Measurements from ENCODE around the gene TAF6L. TPM values are rescaled to one million over a fixed set of nuclear protein-coding genes. Genes with fewer than 3 reads are reported as not detected.
"Not testable (repeated sequence)": the region's sequence is repeated elsewhere in the genome, so short reads cannot be mapped to it uniquely, and the experiment has no call there.

The TAF6L gene
- polyA plus RNA-seq, 1 donor, result 17.0 TPM

DNA sequence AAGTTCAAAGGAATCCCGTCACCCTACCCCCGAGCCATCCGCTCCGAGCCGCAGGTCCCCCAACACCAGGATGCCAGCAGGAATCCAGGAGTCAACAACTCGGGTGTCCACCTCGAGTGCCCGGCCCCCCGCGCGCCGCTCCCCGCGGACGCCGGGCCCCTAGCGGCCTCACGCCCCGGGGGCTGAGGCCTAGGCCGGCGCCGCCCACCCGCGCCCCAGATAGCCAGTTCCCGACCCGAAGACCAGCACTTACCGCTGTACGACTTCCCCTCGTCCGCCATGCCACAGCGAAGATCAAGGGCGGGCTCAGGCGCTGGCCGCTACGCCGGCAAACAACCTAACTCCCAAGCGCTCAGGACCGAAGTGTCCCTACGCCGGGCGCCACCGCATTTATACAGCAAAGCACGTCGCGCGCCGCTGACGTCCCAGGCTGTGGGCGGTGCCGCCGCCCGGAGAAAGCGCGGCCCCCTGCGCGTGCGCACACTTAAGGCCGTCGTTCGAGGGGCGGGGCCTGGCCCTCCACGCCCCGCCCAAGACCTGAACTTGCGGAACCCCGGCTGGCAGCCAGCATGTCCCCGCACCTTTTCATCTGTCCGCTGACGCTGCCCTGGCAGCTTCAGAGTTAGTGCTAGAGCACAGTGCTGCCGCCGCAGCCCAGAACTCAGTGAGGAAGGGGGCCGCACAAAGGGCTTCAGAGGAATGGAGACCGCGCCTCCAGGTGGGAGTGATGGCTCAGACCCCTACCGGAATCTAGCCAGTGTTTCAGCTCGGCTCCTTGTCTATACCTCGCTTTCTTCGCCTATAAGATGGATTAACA lies 34.1 kb downstream of the TAF6L start, which contains the start of gene NXF1:
TSS of gene NXF1 (minus strand) at position 365 of the 817 bp plus-strand sequence. CDS start at position 281, 84 bp downstream.
- peak; percentile 81 for DNase-seq (ENCODE audit: low read depth)

DNA sequence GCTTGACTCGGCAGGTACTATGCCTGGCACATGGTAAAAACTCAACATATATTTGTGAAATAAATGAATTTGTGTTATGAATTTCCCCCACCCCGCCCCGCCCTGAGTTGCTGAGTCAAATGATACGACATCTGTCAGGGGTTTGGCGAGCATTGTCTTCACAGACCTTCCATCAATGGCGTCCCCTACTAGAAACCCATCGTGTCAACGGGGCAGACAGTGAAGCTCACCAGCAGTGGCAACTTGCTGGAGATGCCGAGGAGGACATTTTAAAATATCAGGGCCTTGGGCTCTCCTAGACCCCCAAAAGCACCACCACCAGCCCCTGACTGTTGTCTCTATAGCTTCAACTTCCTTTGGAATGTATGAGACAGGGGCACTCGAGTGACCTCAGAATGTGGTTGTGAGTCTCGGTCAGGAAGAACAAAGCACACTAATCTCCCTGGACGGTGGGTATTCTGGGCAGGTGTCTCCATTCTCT lies 34.8 kb downstream of the TAF6L start:
- no peak for DNase-seq (ENCODE audit: low read depth)

DNA sequence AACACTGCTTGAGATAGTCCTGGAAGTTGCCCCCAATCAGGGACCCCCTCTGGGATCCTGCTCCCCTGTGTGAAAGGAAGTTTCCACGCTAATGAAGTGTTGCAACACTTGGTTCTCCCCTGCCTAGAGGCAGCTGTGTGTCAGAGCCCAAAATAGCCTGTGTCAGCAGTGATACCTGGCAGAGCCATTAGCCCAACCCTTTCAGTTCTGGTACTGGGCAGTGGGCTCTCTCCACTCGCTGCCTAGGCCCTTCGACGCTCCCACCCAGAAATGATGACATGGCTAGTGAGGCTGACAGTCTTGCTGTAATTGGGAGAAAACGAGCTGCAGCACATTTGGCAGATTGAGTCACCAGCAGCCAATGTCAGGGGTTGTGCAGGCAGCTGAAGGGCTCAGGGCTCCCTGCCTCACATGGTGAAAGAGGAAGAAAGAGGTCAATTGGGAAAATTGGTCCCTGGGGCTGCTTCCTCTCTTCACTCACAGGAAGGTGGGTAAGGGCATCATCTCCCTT lies 35.5 kb downstream of the TAF6L start:
- DNase-seq (ENCODE audit: low read depth), result no peak

DNA sequence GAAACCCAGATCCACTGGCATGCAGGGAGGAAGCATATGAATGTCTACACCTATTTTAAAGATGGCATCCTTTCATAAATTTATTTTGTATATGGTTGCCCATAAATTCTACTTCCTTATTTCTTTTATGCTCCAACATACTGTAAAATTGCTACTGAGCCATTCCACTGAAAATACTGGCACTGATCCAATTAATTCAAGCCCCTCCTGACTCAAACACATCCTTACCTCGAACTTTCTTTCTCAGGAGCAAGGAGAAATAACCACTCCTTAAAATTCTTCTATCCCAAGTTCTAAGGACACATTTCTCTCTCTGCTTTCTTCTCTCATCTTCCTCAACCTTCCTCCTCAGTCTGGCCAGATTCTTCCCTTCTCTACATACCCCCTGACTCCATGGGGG lies 39.6 kb downstream of the TAF6L start:
- no peak for DNase-seq (ENCODE audit: low read depth)

DNA sequence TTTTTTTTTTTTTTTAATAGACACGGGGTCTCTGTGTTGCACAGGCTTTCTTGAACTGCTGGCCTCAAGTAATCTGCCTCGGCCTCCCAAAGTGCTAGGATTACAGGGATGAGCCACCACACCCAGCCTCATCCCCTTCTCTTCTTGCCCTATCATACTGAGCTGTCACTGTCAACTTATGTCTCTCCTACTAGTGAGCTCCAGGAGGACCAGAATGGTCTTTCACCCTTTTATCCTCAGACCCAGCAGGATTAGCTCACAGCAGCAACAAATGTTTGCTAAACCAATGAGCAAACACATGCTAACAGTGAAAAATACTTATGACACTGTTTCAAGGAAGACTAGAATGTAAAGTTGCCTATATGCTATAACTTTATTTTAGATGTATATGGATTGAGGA lies 40.5 kb downstream of the TAF6L start:
- no peak for DNase-seq (ENCODE audit: low read depth)

DNA sequence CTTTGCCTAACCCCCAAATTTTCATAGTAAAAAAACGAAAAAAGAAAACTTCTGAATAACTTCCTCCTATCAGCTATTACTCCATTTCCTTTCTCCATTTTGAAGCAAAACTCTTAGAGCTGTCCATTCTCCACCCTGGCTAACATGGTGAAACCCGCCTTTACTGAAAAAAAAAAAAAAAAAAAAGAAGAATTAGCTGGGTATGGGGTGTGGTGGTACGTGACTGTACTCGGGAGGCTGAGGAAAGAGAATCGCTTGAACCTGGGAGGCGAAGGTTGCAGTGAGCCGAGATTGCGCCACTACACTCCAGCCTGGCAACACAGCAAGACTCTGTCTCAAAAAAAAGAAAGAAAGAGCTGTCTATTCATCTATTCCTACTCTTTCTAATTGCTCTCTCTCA lies 45.4 kb downstream of the TAF6L start:
- no peak for DNase-seq (ENCODE audit: low read depth)

DNA sequence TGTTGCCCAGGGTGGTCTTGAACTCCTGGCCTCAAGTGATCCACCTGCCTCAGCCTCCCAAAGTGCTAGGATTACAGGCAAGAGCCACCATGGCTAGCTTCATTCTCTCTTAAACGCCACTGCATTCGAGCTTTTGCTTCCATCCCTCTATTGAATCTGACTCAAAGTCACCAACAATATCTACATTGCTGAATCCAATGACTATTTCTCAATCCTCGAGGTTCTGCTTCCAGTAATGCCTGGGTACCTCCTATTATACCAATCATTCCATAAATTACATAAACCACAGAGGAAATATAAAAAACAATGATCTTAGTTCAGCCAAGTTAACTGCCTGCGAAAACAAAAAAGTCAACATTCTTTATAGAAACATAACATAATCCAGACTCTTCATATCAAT lies 45.9 kb downstream of the TAF6L start:
- no peak for DNase-seq (ENCODE audit: low read depth)

DNA sequence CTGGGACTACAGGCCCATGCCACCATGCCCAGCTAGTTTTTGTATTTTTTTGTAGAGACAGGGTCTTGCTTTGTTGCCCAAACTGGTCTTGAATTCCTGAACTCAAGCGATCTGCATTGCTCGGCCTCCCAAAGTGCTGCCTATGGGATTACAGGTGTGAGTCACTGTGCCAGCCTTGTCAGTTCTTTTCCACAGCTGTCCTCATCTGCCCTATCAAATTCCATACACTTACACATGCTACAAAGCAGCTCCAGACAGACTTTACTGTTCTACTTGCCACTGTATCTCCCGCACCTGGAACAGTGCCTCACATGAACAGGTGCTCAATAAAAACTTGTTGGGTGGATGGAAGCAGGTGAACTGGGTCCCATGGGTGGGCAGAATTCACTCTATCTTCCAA lies 52.5 kb downstream of the TAF6L start:
- no peak for DNase-seq (ENCODE audit: low read depth)

DNA sequence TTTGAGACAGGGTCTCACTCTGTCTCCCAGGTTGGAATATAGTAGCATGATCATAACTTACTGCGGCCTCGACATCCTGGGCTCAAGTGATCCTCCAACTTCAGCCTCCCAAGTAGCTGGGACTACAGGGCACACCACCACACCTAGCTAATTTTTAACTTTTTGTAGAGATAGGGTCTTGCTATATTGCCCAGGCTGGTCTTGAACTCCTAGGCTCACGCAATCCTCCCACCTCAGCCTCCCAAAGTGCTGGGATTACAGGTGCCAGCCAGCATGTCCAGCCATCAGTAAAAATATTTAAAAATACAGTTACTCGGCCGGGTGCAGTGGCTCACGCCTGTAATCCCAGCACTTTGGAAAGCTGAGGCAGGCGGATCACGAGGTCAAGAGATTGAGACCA lies 56.9 kb downstream of the TAF6L start:
- DNase-seq (ENCODE audit: low read depth), result not testable (repeated sequence)

DNA sequence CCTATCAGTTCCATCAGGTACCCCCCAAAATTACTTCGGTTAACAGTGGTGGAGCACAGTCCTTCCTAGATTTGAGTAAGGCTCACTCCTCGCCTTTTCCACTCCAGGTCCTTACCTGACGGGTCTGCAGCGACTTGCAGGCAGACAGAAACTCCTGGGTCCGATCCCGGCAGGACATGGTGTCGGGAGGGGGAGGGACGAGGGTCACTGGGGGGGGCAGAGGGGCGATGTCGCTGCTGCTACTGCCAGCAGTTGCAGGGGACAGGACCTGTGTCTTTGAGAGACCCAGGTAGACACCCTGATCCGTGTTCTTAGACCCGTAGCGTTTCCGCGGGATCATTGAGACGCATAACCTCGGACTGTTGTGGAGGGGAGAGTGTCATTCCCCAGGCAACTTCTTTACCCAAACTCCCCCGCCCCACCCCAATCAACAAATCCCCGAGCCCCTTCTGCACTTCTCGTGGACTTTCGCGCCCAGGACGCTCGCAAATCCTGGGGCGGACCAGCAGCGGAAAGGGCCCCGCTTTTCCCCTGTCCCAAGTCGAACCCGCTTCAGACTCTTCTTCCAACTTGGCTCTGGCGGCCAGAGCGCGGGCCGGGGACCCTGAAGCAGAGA lies 59.8 kb downstream of the TAF6L start:
- DNase-seq (ENCODE audit: low read depth), result no peak

DNA sequence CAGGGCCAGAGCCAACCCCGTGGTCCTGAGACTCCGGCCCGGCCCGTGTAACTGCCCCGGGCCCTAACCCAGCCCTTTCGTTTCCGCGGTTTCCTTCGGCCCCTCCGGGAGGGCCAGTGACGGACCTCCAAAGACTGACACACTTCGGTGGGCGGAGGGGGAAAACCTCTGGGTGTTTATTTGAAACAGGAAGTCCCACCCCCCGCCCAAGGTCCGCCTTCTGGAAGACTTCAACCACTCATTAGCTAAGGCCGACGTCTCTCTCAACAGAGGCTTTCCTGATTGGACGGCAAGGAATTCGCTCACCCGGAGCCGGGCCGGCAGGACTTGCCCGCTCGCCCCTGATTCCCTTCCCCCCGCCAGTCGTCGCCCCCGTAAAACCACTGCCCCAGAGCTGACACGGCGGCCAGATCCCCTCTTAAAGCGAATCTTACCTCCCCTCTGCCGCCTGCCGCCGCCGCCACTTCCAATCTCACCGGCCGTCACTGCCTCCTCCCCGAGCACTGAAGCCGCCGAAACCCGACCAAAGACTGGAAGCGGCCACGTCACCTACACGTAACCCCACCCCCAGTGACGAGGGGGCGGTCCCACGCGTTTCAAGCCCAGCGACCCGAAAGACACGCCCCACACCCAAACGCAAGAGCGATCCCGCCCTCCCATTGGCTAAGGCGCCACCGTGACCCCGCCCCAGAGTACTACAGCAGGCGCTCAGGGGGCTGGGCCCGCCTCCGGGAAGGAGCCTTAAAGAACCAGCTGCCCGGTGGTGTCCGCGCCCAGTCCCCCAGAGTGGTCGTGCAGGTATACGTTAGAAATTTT lies 60.5 kb downstream of the TAF6L start, which contains the start of gene STX5:
TSS of gene STX5 (minus strand) at position 532 of the 816 bp plus-strand sequence. CDS start 808 bp downstream, outside the sequence.
- peak; percentile 93 for DNase-seq (ENCODE audit: low read depth)

DNA sequence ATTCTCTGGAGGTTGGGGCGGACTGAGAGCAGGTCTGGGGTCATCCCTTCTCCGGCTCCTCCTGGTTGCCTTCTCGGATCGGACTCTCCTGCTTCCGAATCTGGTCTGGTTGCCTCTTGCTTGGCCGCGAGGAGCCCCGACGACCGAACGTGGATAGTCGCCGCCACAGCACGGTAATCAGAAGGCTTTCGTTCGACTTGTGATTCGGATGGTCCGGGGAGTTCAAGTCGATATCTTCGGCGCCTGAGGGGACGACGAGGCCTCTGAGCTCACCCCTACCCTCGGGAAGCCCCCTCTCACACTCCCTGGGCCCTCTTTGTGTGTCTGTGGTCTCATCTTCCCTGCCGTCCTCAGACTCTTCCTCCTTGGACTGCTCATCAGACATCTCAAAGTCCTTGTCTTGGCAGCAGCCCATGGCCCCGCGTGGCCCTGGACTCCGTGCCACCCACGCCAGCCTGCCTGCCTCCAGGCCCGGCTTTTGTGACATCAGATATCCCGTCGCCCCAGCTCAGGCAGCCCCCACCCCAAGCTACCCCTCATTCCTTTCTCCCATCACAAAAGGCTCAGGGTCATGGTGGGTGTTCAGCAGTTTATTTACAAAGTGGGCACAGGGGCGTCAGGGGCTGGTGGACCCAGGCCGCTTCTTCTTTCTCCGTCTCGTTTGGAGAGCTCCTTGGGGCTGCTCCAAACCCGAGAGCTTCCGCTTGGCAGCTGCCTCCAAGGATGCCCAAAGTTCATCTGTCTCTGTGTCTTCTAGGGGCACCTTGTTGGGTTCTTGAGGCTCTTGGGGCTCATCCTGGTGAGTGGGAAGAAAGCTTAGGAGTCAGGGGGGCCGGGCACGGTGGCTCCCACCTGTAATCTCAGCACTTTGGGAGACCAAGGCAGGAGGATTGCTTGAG lies 61.4 kb downstream of the TAF6L start, which contains the start of gene TEX54:
TSS of gene TEX54 (minus strand) at position 506 of the 899 bp plus-strand sequence.
- DNase-seq (ENCODE audit: low read depth), result no peak

DNA sequence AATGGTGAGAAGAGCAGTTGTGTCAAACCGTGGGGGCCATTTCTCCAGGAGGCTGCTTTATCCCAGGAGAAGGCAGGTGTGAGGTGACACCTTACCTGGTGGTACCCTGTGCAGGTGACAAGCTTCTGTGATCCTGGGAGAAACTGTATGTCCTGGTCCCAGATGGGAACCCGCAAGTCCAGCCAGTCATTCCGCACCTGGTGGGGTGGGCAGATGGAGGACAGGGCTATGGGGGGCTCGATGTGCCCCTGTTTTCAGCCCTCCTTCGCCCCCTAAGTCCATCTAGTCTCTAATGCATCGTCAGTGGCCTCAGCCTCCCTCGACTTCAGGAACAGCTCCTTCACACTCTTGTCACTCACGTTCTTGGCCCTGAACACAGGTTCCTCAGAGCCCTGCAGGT lies 64.1 kb downstream of the TAF6L start:
- DNase-seq (ENCODE audit: low read depth), result no peak

Other genes with a start within 250 kb of the TAF6L start
- 240 TPM for gene AHNAK, start 224.6 kb upstream of the TAF6L start, polyA plus RNA-seq (ENCODE audit: insufficient read length)
- 3,650 TPM for gene EEF1G, start 197.5 kb upstream of the TAF6L start, polyA plus RNA-seq (ENCODE audit: insufficient read length)
- gene TUT1, start 179.9 kb upstream of the TAF6L start, polyA plus RNA-seq (ENCODE audit: insufficient read length), result 11.2 TPM
- gene MTA2, start 169.5 kb upstream of the TAF6L start, polyA plus RNA-seq (ENCODE audit: insufficient read length), result 38.7 TPM
- 15.3 TPM for gene EML3, start 158.6 kb upstream of the TAF6L start, polyA plus RNA-seq (ENCODE audit: insufficient read length)
- 1.4 TPM for gene ROM1, start 158.1 kb upstream of the TAF6L start, polyA plus RNA-seq (ENCODE audit: insufficient read length)
- gene B3GAT3, start 149.4 kb upstream of the TAF6L start, polyA plus RNA-seq (ENCODE audit: insufficient read length), result 21.9 TPM
- gene GANAB, start 124.8 kb upstream of the TAF6L start, polyA plus RNA-seq (ENCODE audit: insufficient read length), result 142 TPM
- gene INTS5, start 118.1 kb upstream of the TAF6L start, polyA plus RNA-seq (ENCODE audit: insufficient read length), result 10.9 TPM
- gene C11orf98, start 106.2 kb upstream of the TAF6L start, polyA plus RNA-seq (ENCODE audit: insufficient read length), result 29.4 TPM
- gene CSKMT, start 106.1 kb upstream of the TAF6L start, polyA plus RNA-seq (ENCODE audit: insufficient read length), result 2.8 TPM
- gene UQCC3, start 99.7 kb upstream of the TAF6L start, polyA plus RNA-seq (ENCODE audit: insufficient read length), result 5.5 TPM
- gene LBHD1, start 99.1 kb upstream of the TAF6L start, polyA plus RNA-seq (ENCODE audit: insufficient read length), result 5.8 TPM
- 145 TPM for gene UBXN1, start 92.3 kb upstream of the TAF6L start, polyA plus RNA-seq (ENCODE audit: insufficient read length)
- gene LRRN4CL, start 81.9 kb upstream of the TAF6L start, polyA plus RNA-seq (ENCODE audit: insufficient read length), result 18.8 TPM
- gene BSCL2, start 64.0 kb upstream of the TAF6L start, polyA plus RNA-seq (ENCODE audit: insufficient read length), result 16.5 TPM
- 0.68 TPM for gene GNG3, start 63.7 kb upstream of the TAF6L start, polyA plus RNA-seq (ENCODE audit: insufficient read length)
- 41.3 TPM for gene HNRNPUL2, start 43.9 kb upstream of the TAF6L start, polyA plus RNA-seq (ENCODE audit: insufficient read length)
- 28.2 TPM for gene TTC9C, start 42.9 kb upstream of the TAF6L start, polyA plus RNA-seq (ENCODE audit: insufficient read length)
- gene ZBTB3, start 17.2 kb upstream of the TAF6L start, polyA plus RNA-seq (ENCODE audit: insufficient read length), result 4.1 TPM
- 83.2 TPM for gene POLR2G, start 9.8 kb upstream of the TAF6L start, polyA plus RNA-seq (ENCODE audit: insufficient read length)
- 27.2 TPM for gene TMEM179B, start 16.0 kb downstream of the TAF6L start, polyA plus RNA-seq (ENCODE audit: insufficient read length)
- 15.5 TPM for gene TMEM223, start 20.6 kb downstream of the TAF6L start, polyA plus RNA-seq (ENCODE audit: insufficient read length)
- gene NXF1, start 34.0 kb downstream of the TAF6L start, polyA plus RNA-seq (ENCODE audit: insufficient read length), result 64.5 TPM
- gene STX5, start 60.7 kb downstream of the TAF6L start, polyA plus RNA-seq (ENCODE audit: insufficient read length), result 32.0 TPM
- gene TEX54, start 61.4 kb downstream of the TAF6L start, polyA plus RNA-seq (ENCODE audit: insufficient read length), result not detected
- 33.1 TPM for gene WDR74, start 68.2 kb downstream of the TAF6L start, polyA plus RNA-seq (ENCODE audit: insufficient read length)
- 29.9 TPM for gene SLC3A2, start 109.5 kb downstream of the TAF6L start, polyA plus RNA-seq (ENCODE audit: insufficient read length)
- gene CHRM1, start 150.0 kb downstream of the TAF6L start, polyA plus RNA-seq (ENCODE audit: insufficient read length), result 0.09 TPM
- not detected for gene SLC22A6, start 213.6 kb downstream of the TAF6L start, polyA plus RNA-seq (ENCODE audit: insufficient read length)
- gene SLC22A8, start 244.4 kb downstream of the TAF6L start, polyA plus RNA-seq (ENCODE audit: insufficient read length), result not detected